PC-9 (cell line): Measurements from ENCODE around the gene LYST.

Experiments used
- CTCF ChIP-seq: fragments of 200-600 bp; sonication (generic); conservative IDR thresholded peaks from 2 replicates; pipeline ENCODE4 v1.6.1; 2017; ENCODE audit warnings: mixed run types, antibody characterized with exemption, mild to moderate bottlenecking, moderate library complexity
- EZH2 ChIP-seq: fragments of 200-600 bp; sonication (generic); IDR thresholded peaks from 2 replicates; pipeline ENCODE4 v1.8.0; 2017; ENCODE audit warnings: antibody characterized with exemption, low read depth

GRCh38 chr1:235730007-235730406 is 136.7 kb downstream of the LYST start:
- TF ChIP-seq CTCF (no peak), EZH2 (no peak)
